Astrocyte (in vitro differentiated cells and primary cell): ENCODE measurements around the gene IGF1. TPM values are rescaled to one million over a fixed set of nuclear protein-coding genes. Genes with fewer than 3 reads are reported as not detected.

Experiments
- DNase-seq: peaks from one replicate; pipeline ENCODE4 v3.0.0-alpha.2; 2010; ENCODE audit warnings: low read depth
- FAIRE-seq: peaks from 2 replicates; lab custom pipeline; 2011; peaks lifted over from hg19 to GRCh38; lab: Jason Lieb, UNC
- H2AFZ ChIP-seq: 2 replicates; pipeline ENCODE4 v1.6.0; 2012; ENCODE audit warnings: low read depth, low read length, inconsistent platforms
- H3K27ac ChIP-seq: 2 replicates; pipeline ENCODE4 v1.5.1; 2011; ENCODE audit warnings: low read depth, low read length, inconsistent platforms
- H3K27me3 ChIP-seq: 2 replicates; pipeline ENCODE4 v1.6.0; 2011; ENCODE audit warnings: low read length, inconsistent platforms; ENCODE audit not compliant: insufficient read depth
- H3K36me3 ChIP-seq: 2 replicates; pipeline ENCODE4 v1.5.1; 2011; ENCODE audit warnings: low read length, inconsistent platforms; ENCODE audit not compliant: insufficient read depth
- H3K4me1 ChIP-seq: 2 replicates; pipeline ENCODE4 v1.5.1; 2011; ENCODE audit warnings: low read length, inconsistent platforms; ENCODE audit not compliant: insufficient read depth
- H3K4me2 ChIP-seq: 2 replicates; pipeline ENCODE4 v1.6.0; 2012; ENCODE audit warnings: low read length, inconsistent platforms
- H3K4me3 ChIP-seq: 2 replicates; pipeline ENCODE4 v1.5.1; 2011; ENCODE audit warnings: low read depth, mild to moderate bottlenecking, low read length, inconsistent platforms; ENCODE audit not compliant: insufficient read depth
- H3K79me2 ChIP-seq: 2 replicates; pipeline ENCODE4 v1.6.0; 2012; ENCODE audit warnings: mild to moderate bottlenecking, low read length, inconsistent platforms; ENCODE audit not compliant: insufficient read depth
- H3K9ac ChIP-seq: 2 replicates; pipeline ENCODE4 v1.6.0; 2012; ENCODE audit warnings: mild to moderate bottlenecking, low read length, inconsistent platforms
- H3K9me3 ChIP-seq: 2 replicates; pipeline ENCODE4 v1.5.1; 2012; ENCODE audit warnings: low read depth, mild to moderate bottlenecking, low read length, inconsistent platforms; ENCODE audit not compliant: insufficient read depth
- H4K20me1 ChIP-seq: 2 replicates; pipeline ENCODE4 v1.6.0; 2012; ENCODE audit warnings: low read length, inconsistent platforms; ENCODE audit not compliant: insufficient read depth
- H3K27ac Mint-ChIP-seq: one replicate; pipeline ENCODE4 v1.8.0; 2021; ENCODE audit warnings: mild to moderate bottlenecking, mixed read lengths; ENCODE audit not compliant: unreplicated experiment
- H3K27me3 Mint-ChIP-seq: one replicate; pipeline ENCODE4 v1.8.0; 2021; ENCODE audit warnings: low read depth, mixed read lengths; ENCODE audit not compliant: unreplicated experiment
- H3K36me3 Mint-ChIP-seq: one replicate; pipeline ENCODE4 v1.8.0; 2021; ENCODE audit warnings: low read depth, mixed read lengths; ENCODE audit not compliant: unreplicated experiment
- H3K4me1 Mint-ChIP-seq: one replicate; pipeline ENCODE4 v1.8.0; 2021; ENCODE audit warnings: low read depth, mixed read lengths; ENCODE audit not compliant: unreplicated experiment
- H3K4me3 Mint-ChIP-seq: one replicate; pipeline ENCODE4 v1.8.0; 2021; ENCODE audit warnings: mild to moderate bottlenecking, moderate library complexity, mixed read lengths; ENCODE audit not compliant: unreplicated experiment
- H3K9me3 Mint-ChIP-seq: one replicate; pipeline ENCODE4 v1.8.0; 2021; ENCODE audit warnings: mild to moderate bottlenecking, mixed read lengths; ENCODE audit not compliant: unreplicated experiment
- EZH2 ChIP-seq: IDR thresholded peaks from 2 replicates; pipeline ENCODE4 v1.6.1; 2012; ENCODE audit warnings: mild to moderate bottlenecking, low read length, inconsistent platforms; ENCODE audit not compliant: insufficient read depth
- total RNA-seq: library from RNA; stranded (reverse); gene quantifications from 2 replicates; pipeline ENCODE4 v1.2.1, GENCODE V29; 2021
- TF ChIP-seq, protein P1 (sequence below): IDR thresholded peaks from 2 replicates; pipeline ENCODE4 v1.5.1; 2011; ENCODE audit warnings: low read depth, mild to moderate bottlenecking, inconsistent platforms, low read length, moderate library complexity; ENCODE audit not compliant: insufficient read depth

Gene IGF1
- total RNA-seq, 1 donor from 2014 or later, result 1.9 TPM

- no peak overlapping the region for H3K27ac ChIP-seq
- Mint-ChIP-seq H3K27ac (no peak overlapping the region), H3K4me1 (no peaks in the 10 kb centered on the region), H3K27me3 (peaks cover 3% of the 10 kb centered on the region), H3K4me3 (no peak overlapping the region), H3K9me3 (peaks cover 6% of the 10 kb centered on the region), H3K36me3 (no peaks in the 10 kb centered on the region)
- no peaks in the 10 kb centered on the region for H3K79me2 ChIP-seq
- no peak overlapping the region for H3K4me3 ChIP-seq
- FAIRE-seq (no peak), DNase-seq (no peak)
- no peak for TF ChIP-seq EZH2
- TF ChIP-seq, protein P1, sequence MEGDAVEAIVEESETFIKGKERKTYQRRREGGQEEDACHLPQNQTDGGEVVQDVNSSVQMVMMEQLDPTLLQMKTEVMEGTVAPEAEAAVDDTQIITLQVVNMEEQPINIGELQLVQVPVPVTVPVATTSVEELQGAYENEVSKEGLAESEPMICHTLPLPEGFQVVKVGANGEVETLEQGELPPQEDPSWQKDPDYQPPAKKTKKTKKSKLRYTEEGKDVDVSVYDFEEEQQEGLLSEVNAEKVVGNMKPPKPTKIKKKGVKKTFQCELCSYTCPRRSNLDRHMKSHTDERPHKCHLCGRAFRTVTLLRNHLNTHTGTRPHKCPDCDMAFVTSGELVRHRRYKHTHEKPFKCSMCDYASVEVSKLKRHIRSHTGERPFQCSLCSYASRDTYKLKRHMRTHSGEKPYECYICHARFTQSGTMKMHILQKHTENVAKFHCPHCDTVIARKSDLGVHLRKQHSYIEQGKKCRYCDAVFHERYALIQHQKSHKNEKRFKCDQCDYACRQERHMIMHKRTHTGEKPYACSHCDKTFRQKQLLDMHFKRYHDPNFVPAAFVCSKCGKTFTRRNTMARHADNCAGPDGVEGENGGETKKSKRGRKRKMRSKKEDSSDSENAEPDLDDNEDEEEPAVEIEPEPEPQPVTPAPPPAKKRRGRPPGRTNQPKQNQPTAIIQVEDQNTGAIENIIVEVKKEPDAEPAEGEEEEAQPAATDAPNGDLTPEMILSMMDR, result no peak
- H4K20me1 ChIP-seq, result no peaks in the 10 kb centered on the region
- H3K9ac ChIP-seq, result no peak overlapping the region
- no peaks in the 10 kb centered on the region for H3K36me3 ChIP-seq
- no peak overlapping the region for H3K4me2 ChIP-seq
- no peak overlapping the region for H2AFZ ChIP-seq
- H3K4me1 ChIP-seq, result no peaks in the 10 kb centered on the region
- H3K9me3 ChIP-seq, result no peaks in the 10 kb centered on the region
- H3K27me3 ChIP-seq, result no peaks in the 10 kb centered on the region
Observed at GRCh38 chr12:102417055-102417454, 63.3 kb downstream of the IGF1 start.

- H3K9me3 ChIP-seq, result no peaks in the 10 kb centered on the region
- no peak overlapping the region for H2AFZ ChIP-seq
- peaks cover 2% of the 10 kb centered on the region for H3K4me1 Mint-ChIP-seq
- TF ChIP-seq, protein P1, result no peak
- no peak for TF ChIP-seq EZH2
- no peak overlapping the region for H3K9ac ChIP-seq
- no peaks in the 10 kb centered on the region for H3K36me3 ChIP-seq
- H3K27me3 ChIP-seq, result no peaks in the 10 kb centered on the region
- no peak overlapping the region for H3K4me2 ChIP-seq
- peaks cover 3% of the 10 kb centered on the region for H3K27me3 Mint-ChIP-seq
- H3K4me3 ChIP-seq, result no peak overlapping the region
- no peaks in the 10 kb centered on the region for H3K79me2 ChIP-seq
- no peaks in the 10 kb centered on the region for H4K20me1 ChIP-seq
- H3K27ac ChIP-seq, result no peak overlapping the region
- H3K4me3 Mint-ChIP-seq, result no peak overlapping the region
- no peak overlapping the region for H3K27ac Mint-ChIP-seq
- FAIRE-seq (no peak), DNase-seq (no peak)
- H3K4me1 ChIP-seq, result no peaks in the 10 kb centered on the region
- peaks cover 6% of the 10 kb centered on the region for H3K9me3 Mint-ChIP-seq
- no peaks in the 10 kb centered on the region for H3K36me3 Mint-ChIP-seq
Observed at GRCh38 chr12:102415515-102415914, 64.8 kb downstream of the IGF1 start.

DNA sequence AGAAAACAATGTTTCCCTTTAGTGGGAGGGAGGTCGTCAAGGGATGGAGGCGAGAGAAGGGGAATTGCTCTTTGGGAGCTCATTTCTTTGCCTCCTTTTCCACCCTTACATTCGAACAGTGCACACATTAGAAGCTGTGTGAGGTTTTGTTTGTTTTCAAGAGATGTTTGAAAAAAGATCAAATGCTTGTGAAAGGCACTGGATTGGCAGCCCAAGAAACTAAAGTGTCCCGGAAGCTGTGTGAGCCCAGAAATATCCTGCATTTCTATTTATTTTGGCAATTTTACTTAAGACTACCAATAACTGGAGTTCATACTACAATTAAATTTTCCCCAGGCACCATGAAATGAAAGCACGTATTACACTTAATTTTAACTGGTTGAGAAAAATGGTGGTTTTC, 67.0 kb downstream of the IGF1 start:
- no peaks in the 10 kb centered on the region for H4K20me1 ChIP-seq
- Mint-ChIP-seq H3K36me3 (no peaks in the 10 kb centered on the region), H3K4me3 (no peak overlapping the region), H3K27me3 (peaks cover 3% of the 10 kb centered on the region), H3K27ac (no peak overlapping the region), H3K4me1 (peaks cover 2% of the 10 kb centered on the region), H3K9me3 (peaks cover 4% of the 10 kb centered on the region)
- H3K27ac ChIP-seq, result no peak overlapping the region
- no peak overlapping the region for H3K4me3 ChIP-seq
- H3K9me3 ChIP-seq, result no peaks in the 10 kb centered on the region
- DNase-seq, result no peak
- TF ChIP-seq, protein P1, result no peak
- TF ChIP-seq EZH2, result no peak
- H3K36me3 ChIP-seq, result no peaks in the 10 kb centered on the region
- no peaks in the 10 kb centered on the region for H3K79me2 ChIP-seq
- FAIRE-seq, result no peak
- no peak overlapping the region for H3K4me2 ChIP-seq
- no peak overlapping the region for H2AFZ ChIP-seq
- no peaks in the 10 kb centered on the region for H3K4me1 ChIP-seq
- no peak overlapping the region for H3K9ac ChIP-seq
- H3K27me3 ChIP-seq, result no peaks in the 10 kb centered on the region
